Iris pigment epithelial cell (primary cell): ENCODE results near the gene GTPBP1.

Experiments
- DNase-seq: peaks from one replicate; pipeline ENCODE4 v3.0.0-alpha.2; 2011; ENCODE audit warnings: low read depth

Gene GTPBP1

GRCh38 chr22:38704654-38705234 lies 1.0 kb upstream of the GTPBP1 start:
- no peak for DNase-seq

GRCh38 chr22:38706101-38706900 lies 557 bp downstream of the GTPBP1 start:
- DNase-seq: peak; percentile 50

- DNase-seq: no peak
These were observed 1.1 kb downstream of the GTPBP1 start for GRCh38 chr22:38706901-38707195.

DNA sequence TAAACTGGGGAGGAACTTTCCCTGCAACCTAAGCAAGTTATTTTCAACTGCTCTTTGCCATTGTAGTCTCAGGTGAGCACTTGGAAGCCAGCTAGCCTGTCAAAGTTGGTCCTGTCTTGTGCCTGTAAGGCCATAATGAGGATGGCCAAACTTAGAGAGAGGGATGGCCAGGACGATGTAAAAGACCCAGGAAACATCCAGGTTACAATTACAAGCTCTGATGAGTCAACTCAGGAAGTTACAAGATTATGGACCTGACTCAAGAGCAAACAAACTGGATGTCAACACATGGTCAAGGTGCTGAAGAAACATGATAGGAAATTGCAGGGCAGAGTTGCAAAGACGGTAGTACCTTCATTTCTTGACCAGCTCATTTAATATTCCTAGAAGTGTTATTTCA lies 1.6 kb downstream of the GTPBP1 start:
- DNase-seq: peak; percentile 82

DNA sequence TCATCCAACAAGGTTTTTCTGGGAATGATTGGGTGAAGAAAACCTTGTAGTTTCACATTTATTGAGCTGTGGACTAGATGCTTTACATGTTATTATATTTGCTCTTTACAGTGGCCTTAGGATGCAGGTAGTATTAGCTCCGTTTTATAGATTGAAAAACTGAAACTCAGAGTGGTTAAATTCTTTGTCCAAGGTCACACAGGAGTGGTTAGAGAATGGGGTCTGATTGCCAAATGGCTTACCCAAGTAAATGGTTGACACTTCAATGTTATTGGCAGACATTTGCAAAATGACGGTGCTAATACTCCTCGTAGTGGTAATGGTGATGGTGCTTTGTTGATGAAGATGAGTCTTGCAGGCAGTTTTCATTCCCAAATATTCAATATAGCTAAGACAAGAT lies 2.2 kb downstream of the GTPBP1 start:
- DNase-seq: no peak

- DNase-seq: no peak
These were observed 3.6 kb downstream of the GTPBP1 start for GRCh38 chr22:38709306-38709705.

GRCh38 chr22:38710351-38710750 lies 4.6 kb downstream of the GTPBP1 start:
- no peak for DNase-seq

- no peak for DNase-seq
These were observed 5.1 kb downstream of the GTPBP1 start for GRCh38 chr22:38710866-38711265.

DNA sequence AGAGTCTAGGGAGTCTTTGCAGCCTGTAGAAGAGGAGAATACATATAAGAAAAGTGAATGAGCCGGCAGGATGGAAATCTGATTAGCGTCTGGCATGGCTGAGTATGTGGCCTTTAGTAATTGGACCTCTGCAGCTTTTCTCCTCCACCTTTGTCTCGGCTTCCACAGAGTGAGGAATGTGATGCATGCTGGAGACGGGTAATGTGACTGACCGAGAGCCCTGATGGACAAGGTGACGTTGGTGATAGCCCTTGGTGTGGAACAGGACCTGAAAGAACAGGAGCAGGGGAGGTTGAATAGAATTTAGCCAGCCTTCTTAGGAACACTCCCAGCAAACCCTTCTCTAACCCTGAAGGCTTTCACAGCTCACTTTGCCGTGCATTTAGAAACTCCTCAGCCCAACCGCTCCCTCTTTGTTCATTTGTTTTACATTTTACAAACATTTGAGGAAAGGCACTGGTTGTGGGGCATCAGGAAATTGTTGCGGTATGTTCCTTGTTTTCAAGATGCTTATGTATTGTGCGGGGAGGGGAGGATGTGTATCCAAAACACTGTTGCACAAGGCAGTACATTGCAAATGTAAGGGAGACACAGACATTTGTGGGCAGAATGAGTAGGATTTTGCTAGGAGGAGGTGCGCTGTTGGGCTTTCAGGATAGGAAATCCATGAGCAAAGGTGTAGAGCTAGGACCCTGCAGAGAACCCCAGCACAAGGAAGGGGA lies 6.9 kb downstream of the GTPBP1 start:
- DNase-seq: no peak

DNA sequence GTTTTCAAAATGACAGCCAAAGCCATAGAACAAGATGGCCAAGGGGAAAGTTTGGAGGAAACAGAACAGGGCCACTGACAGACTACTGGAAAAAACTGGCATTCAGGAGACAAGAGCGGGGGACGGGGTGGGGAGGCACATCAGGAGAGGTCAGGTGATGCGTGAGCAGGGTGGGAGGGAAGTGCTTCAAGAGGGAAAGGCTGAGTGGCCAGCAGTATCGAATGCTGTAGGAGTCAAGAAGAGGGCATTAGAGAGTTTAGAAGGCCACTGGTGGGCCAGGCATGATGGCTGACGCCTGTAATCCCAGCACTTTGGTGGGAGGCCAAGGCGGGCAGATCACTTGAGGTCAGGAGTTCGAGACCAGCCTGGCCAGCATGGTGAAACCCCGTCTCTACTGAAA lies 8.2 kb downstream of the GTPBP1 start:
- no peak for DNase-seq

DNA sequence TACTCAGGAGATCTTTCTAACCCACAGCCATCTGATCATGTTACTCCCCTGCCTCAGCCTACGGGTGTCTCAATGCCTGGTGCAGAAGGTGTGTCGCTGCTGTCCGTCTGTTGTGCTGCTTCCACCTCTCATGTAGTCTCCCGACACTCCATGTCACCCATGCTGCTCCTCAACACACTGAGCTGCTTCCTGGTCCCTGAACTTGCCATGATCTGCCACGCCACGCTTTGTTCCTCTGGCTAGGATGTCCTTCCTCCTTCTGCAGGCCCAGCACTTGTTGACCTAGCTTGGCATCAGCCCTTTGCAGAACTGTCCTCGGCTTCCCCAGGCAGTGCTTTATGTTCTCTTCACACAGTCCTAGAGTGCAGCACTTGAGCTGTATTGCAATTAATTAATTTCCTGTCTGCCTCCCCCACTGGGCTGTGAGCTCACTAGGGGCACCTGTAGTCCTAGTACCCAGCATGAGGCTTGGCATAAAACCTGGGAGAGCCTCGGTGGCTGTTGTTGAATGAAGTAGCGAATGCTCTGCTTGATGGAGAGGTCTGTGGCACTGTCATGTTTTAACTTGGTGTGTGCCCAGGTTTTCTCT lies 9.5 kb downstream of the GTPBP1 start:
- DNase-seq: no peak

GRCh38 chr22:38715852-38716251 lies 10.1 kb downstream of the GTPBP1 start:
- no peak for DNase-seq

- no peak for DNase-seq
These were observed 10.5 kb downstream of the GTPBP1 start for GRCh38 chr22:38716271-38716670.

- DNase-seq: no peak
These were observed 11.1 kb downstream of the GTPBP1 start for GRCh38 chr22:38716826-38717225.

DNA sequence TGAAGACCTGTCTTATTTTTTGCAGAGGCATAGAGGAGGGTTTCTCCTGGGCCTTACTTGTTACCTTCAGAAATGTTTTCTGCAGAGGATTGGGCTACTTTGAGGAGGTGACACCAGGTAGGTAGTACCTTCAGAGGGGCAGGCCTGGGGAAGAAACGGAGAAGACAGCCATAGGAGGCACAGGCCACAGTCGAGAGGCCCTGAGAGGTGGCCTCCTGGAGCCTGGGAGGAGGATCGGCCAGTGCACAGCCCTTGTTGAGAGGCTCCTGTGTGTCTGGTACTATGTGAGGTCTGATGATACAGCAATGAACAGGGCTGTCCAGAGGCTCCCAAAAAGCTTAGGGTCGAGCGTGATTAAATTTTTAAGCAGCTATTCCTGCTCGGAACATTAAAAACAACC lies 11.5 kb downstream of the GTPBP1 start:
- DNase-seq: no peak

- peak; percentile 70 for DNase-seq
These were observed 12.7 kb downstream of the GTPBP1 start for GRCh38 chr22:38718414-38718813.

- DNase-seq: no peak
These were observed 13.5 kb downstream of the GTPBP1 start for GRCh38 chr22:38719196-38719595.

- DNase-seq: no peak
These were observed 14.6 kb downstream of the GTPBP1 start for GRCh38 chr22:38720350-38720749.

DNA sequence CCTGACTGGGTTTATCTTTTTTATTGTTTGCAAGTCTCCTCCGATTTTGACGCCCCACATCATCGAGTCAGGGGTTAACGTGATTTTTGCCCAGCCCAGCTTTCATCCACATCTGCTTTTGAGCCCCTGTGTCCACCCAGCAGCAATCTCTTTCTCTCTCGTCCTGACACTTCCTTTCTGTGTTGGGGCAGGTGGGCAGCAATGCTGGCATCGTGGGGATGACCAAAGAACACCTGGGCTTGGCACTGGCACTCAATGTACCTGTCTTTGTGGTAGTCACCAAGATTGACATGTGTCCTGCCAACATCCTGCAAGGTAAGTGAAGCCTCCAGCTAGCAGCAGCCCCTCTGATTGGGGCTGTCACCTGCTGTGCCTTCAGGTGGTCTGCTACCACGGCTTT lies 15.8 kb downstream of the GTPBP1 start:
- DNase-seq: no peak

- no peak for DNase-seq
These were observed 18.4 kb downstream of the GTPBP1 start for GRCh38 chr22:38724176-38724575.

DNA sequence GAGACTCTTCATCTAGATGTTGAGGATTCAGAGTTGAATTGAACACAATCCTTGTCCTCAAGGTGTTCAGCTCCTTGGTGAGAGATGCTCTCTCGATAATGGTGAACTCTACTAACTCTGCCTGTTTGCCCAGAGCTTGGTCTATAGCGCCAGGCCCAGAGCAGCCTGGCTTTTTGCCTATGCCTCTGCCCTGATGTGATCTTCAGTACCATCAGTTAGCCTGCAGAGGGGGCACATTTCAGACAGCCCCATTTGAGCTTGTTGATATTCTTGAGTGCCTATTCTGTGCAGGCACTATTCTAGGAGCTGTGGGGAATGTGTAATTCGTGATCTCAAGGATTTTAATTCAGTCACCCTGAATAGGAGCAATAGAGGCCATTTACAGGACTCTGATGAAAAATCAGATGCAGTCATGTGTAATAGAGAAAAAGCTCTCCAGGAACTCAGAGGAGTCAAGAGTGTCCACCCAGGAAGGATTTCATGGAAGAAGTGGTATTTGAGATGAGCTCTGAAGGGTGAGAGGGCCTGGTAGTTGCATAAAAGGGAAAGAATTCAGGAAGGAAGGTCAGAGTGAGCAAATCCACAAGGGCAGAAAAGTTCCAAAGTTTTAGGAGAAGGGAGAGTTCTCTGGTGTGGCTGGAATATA lies 19.3 kb downstream of the GTPBP1 start:
- peak; percentile 42 for DNase-seq

GRCh38 chr22:38725900-38726655 lies 20.3 kb downstream of the GTPBP1 start:
- DNase-seq: no peak
